ENCODE results near the gene ARHGAP10. TPM values are rescaled to one million over a fixed set of nuclear protein-coding genes. Genes with fewer than 3 reads are reported as not detected.

Gene ARHGAP10
- total RNA-seq, 1 experiment from 2014 or later = 36.9 TPM

- H3K4me1 ChIP-seq (replicated peaks) = no peaks in the 10 kb centered on the region
- no peaks in the 10 kb centered on the region for H3K27me3 ChIP-seq (replicated peaks)
- H3K9me3 ChIP-seq (replicated peaks) = no peaks in the 10 kb centered on the region
- no peak overlapping the region for H3K4me3 ChIP-seq
- H3K36me3 ChIP-seq = no peaks in the 10 kb centered on the region; the same call in 1 of the 2 replicates
- no peak overlapping the region for H3K27ac ChIP-seq
- no peak for DNase-seq (ENCODE audit: low read depth in 1 of 2, low spot score in 2 of 2)
These were observed 295.3 kb downstream of the ARHGAP10 start for GRCh38 chr4:148027201-148027600.

- Histone ChIP-seq H3K36me3 (no peaks in the 10 kb centered on the region; the same call in 1 of the 2 replicates), H3K4me1 (replicated peaks) (no peaks in the 10 kb centered on the region), H3K27ac (no peak overlapping the region), H3K4me3 (no peak overlapping the region), H3K27me3 (replicated peaks) (no peaks in the 10 kb centered on the region), H3K9me3 (replicated peaks) (no peaks in the 10 kb centered on the region)
- no peak for DNase-seq (ENCODE audit: low read depth in 1 of 2, low spot score in 2 of 2)
These were observed 297.9 kb downstream of the ARHGAP10 start for GRCh38 chr4:148029781-148030180.

GRCh38 chr4:148030193-148030873 lies 298.4 kb downstream of the ARHGAP10 start:
- no peaks in the 10 kb centered on the region for H3K4me1 ChIP-seq (replicated peaks)
- no peak overlapping the region for H3K27ac ChIP-seq
- H3K36me3 ChIP-seq = no peaks in the 10 kb centered on the region
- H3K9me3 ChIP-seq (replicated peaks) = no peaks in the 10 kb centered on the region
- DNase-seq (ENCODE audit: low read depth in 1 of 2, low spot score in 2 of 2) = no peak
- H3K27me3 ChIP-seq (replicated peaks) = no peaks in the 10 kb centered on the region
- no peak overlapping the region for H3K4me3 ChIP-seq

GRCh38 chr4:148034813-148035212 lies 302.9 kb downstream of the ARHGAP10 start:
- 0 out of 2 replicates have a peak, but pooled peaks cover 2% of the 10 kb centered on the region for H3K9me3 ChIP-seq (replicated peaks)
- no peaks in the 10 kb centered on the region for H3K27me3 ChIP-seq (replicated peaks)
- H3K4me1 ChIP-seq (replicated peaks) = no peaks in the 10 kb centered on the region
- no peak overlapping the region for H3K27ac ChIP-seq
- H3K4me3 ChIP-seq = no peak overlapping the region
- H3K36me3 ChIP-seq = no peaks in the 10 kb centered on the region; the same call in 1 of the 2 replicates
- no peak for DNase-seq (ENCODE audit: low read depth in 1 of 2, low spot score in 2 of 2)

GRCh38 chr4:148041606-148042329 lies 309.9 kb downstream of the ARHGAP10 start:
- no peak overlapping the region for H3K4me3 ChIP-seq
- H3K27me3 ChIP-seq (replicated peaks) = no peaks in the 10 kb centered on the region
- no peak for DNase-seq (ENCODE audit: low read depth in 1 of 2, low spot score in 2 of 2)

GRCh38 chr4:148044089-148044911 lies 312.4 kb downstream of the ARHGAP10 start:
- H3K36me3 ChIP-seq = peaks cover 15% of the 10 kb centered on the region
- no peak overlapping the region for H3K27ac ChIP-seq
- no peaks in the 10 kb centered on the region for H3K4me1 ChIP-seq (replicated peaks)
- no peak overlapping the region for H3K4me3 ChIP-seq
- H3K9me3 ChIP-seq (replicated peaks) = no peaks in the 10 kb centered on the region
- H3K27me3 ChIP-seq (replicated peaks) = no peaks in the 10 kb centered on the region
- no peak for DNase-seq (ENCODE audit: low read depth in 1 of 2, low spot score in 2 of 2)

More at GRCh38 chr4:148041606-148042329, 309.9 kb downstream of the ARHGAP10 start:
- H3K27ac ChIP-seq = no peak overlapping the region
- no peaks in the 10 kb centered on the region for H3K4me1 ChIP-seq (replicated peaks)
- H3K36me3 ChIP-seq = peaks cover 5% of the 10 kb centered on the region
- H3K9me3 ChIP-seq (replicated peaks) = 0 out of 2 replicates have a peak, but pooled peaks cover 2% of the 10 kb centered on the region

GRCh38 chr4:148044912-148045352 lies 313.0 kb downstream of the ARHGAP10 start:
- H3K27me3 ChIP-seq (replicated peaks) = no peaks in the 10 kb centered on the region
- no peak overlapping the region for H3K27ac ChIP-seq
- no peak for DNase-seq (ENCODE audit: low read depth in 1 of 2, low spot score in 2 of 2)
- H3K4me1 ChIP-seq (replicated peaks) = no peaks in the 10 kb centered on the region
- H3K4me3 ChIP-seq = no peak overlapping the region
- H3K36me3 ChIP-seq = peaks cover 15% of the 10 kb centered on the region
- H3K9me3 ChIP-seq (replicated peaks) = no peaks in the 10 kb centered on the region

GRCh38 chr4:148048598-148048997 lies 316.7 kb downstream of the ARHGAP10 start:
- peaks cover 15% of the 10 kb centered on the region; the same call in 1 of the 2 replicates for H3K36me3 ChIP-seq
- H3K27me3 ChIP-seq (replicated peaks) = no peaks in the 10 kb centered on the region
- H3K9me3 ChIP-seq (replicated peaks) = no peaks in the 10 kb centered on the region
- no peaks in the 10 kb centered on the region for H3K4me1 ChIP-seq (replicated peaks)
- H3K4me3 ChIP-seq = no peak overlapping the region
- DNase-seq (ENCODE audit: low read depth in 1 of 2, low spot score in 2 of 2) = no peak
- no peak overlapping the region for H3K27ac ChIP-seq

GRCh38 chr4:148051403-148051802 lies 319.5 kb downstream of the ARHGAP10 start:
- no peaks in the 10 kb centered on the region for H3K4me1 ChIP-seq (replicated peaks)
- no peak overlapping the region for H3K27ac ChIP-seq
- no peak overlapping the region for H3K4me3 ChIP-seq
- H3K27me3 ChIP-seq (replicated peaks) = no peaks in the 10 kb centered on the region
- H3K9me3 ChIP-seq (replicated peaks) = no peaks in the 10 kb centered on the region
- H3K36me3 ChIP-seq = peaks cover 13% of the 10 kb centered on the region; the same call in 1 of the 2 replicates
- no peak for DNase-seq (ENCODE audit: low read depth in 1 of 2, low spot score in 2 of 2)

GRCh38 chr4:148052448-148052847 lies 320.6 kb downstream of the ARHGAP10 start:
- Histone ChIP-seq H3K27me3 (replicated peaks) (no peaks in the 10 kb centered on the region), H3K4me3 (no peak overlapping the region), H3K27ac (no peak overlapping the region), H3K4me1 (replicated peaks) (no peaks in the 10 kb centered on the region), H3K36me3 (peaks cover 4% of the 10 kb centered on the region; the same call in 1 of the 2 replicates), H3K9me3 (replicated peaks) (no peaks in the 10 kb centered on the region)
- no peak for DNase-seq (ENCODE audit: low read depth in 1 of 2, low spot score in 2 of 2)

GRCh38 chr4:148053298-148054003 lies 321.6 kb downstream of the ARHGAP10 start:
- Histone ChIP-seq H3K4me1 (replicated peaks) (no peaks in the 10 kb centered on the region), H3K4me3 (no peak overlapping the region)

GRCh38 chr4:148054275-148054674 lies 322.4 kb downstream of the ARHGAP10 start:
- Histone ChIP-seq H3K9me3 (replicated peaks) (no peaks in the 10 kb centered on the region), H3K4me3 (no peak overlapping the region), H3K4me1 (replicated peaks) (no peaks in the 10 kb centered on the region), H3K27me3 (replicated peaks) (no peaks in the 10 kb centered on the region), H3K36me3 (no peaks in the 10 kb centered on the region), H3K27ac (no peak overlapping the region)
- DNase-seq (ENCODE audit: low read depth in 1 of 2, low spot score in 2 of 2) = no peak

More at GRCh38 chr4:148053298-148054003, 321.6 kb downstream of the ARHGAP10 start:
- no peak for DNase-seq (ENCODE audit: low read depth in 1 of 2, low spot score in 2 of 2)
- H3K9me3 ChIP-seq (replicated peaks) = no peaks in the 10 kb centered on the region
- H3K36me3 ChIP-seq = peaks cover 3% of the 10 kb centered on the region; the same call in 1 of the 2 replicates
- H3K27ac ChIP-seq = no peak overlapping the region
- H3K27me3 ChIP-seq (replicated peaks) = no peaks in the 10 kb centered on the region

- no peaks in the 10 kb centered on the region for H3K36me3 ChIP-seq
- H3K9me3 ChIP-seq (replicated peaks) = no peaks in the 10 kb centered on the region
- H3K4me1 ChIP-seq (replicated peaks) = no peaks in the 10 kb centered on the region
- H3K27ac ChIP-seq = no peak overlapping the region
- no peaks in the 10 kb centered on the region for H3K27me3 ChIP-seq (replicated peaks)
- H3K4me3 ChIP-seq = no peak overlapping the region
- no peak for DNase-seq (ENCODE audit: low read depth in 1 of 2, low spot score in 2 of 2)
These were observed 324.0 kb downstream of the ARHGAP10 start for GRCh38 chr4:148055844-148056243.

Data from SJSA1 (cell line).